Eye (tissue), 1 donor: ENCODE data around the gene SRR.

Experiments
- DNase-seq: peaks from one replicate; pipeline ENCODE4 v3.0.0-alpha.2; 2015

SRR gene

DNA sequence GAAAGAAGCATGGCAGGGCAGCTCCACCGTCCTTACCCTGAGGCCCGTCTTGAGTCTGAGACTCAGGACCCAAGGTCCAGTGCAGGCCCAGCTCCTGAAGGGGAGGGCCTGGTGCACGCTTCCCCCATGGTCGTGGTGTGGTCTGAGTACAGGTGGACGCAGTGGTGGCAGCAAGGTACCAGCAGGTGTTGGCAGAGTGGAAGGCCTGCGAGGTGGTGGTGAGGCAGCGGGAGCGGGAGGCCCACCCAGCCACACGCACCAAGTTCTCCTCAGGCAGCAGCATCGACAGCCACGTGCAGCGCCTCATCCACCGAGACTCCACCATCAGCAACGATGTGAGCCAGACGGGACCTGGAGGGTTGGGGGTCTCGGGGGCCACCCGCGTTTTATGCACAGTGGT, 69.4 kb downstream of the SRR start:
- DNase-seq = no peak
